Measurements from ENCODE around the gene STIP1.

Gene STIP1

DNA sequence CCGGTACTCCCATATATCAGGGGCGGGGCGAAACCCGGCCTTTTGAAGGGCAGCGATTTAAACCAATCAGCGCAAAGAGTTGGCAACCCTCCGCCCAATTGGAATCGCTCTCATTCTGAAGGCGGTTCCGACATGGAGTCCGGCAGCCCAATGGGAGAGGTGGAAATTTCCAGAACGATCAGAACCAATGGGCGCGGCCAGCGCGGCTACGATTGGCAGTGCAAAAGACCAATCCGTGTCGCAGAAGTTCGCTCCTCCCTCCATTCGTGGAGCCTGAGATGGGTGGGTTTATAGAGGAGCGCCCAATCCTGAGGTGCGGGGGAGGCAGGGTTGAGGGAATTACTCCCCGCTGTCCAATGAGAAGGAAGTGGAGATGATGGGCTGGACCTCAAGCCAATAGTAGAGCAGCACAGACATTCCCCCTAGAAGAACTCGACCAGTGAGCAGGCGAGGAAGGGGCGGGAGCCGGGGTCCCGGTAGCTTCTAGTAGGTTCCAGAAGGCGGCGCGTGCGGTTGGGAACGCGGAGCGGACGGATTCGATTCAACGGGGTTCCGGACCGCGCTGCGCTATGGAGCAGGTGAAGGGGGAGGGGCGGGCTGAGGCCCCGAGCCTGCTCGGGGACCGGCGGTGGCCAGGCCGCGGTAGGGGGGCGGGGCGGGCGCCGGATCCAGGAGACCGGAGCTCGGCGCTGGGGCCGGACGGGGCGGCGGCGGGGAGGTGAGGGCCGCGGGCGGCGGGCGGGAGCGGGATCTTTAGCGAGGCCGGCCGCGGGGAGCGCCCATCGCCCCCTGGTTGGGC lies at the start of gene STIP1:
STIP1 (plus strand) TSS at position 479 of the 799 bp plus-strand sequence; CDS start at position 570, 91 bp downstream.
- peak; percentile 99 for DNase-seq (ENCODE audit: low spot score)

DNA sequence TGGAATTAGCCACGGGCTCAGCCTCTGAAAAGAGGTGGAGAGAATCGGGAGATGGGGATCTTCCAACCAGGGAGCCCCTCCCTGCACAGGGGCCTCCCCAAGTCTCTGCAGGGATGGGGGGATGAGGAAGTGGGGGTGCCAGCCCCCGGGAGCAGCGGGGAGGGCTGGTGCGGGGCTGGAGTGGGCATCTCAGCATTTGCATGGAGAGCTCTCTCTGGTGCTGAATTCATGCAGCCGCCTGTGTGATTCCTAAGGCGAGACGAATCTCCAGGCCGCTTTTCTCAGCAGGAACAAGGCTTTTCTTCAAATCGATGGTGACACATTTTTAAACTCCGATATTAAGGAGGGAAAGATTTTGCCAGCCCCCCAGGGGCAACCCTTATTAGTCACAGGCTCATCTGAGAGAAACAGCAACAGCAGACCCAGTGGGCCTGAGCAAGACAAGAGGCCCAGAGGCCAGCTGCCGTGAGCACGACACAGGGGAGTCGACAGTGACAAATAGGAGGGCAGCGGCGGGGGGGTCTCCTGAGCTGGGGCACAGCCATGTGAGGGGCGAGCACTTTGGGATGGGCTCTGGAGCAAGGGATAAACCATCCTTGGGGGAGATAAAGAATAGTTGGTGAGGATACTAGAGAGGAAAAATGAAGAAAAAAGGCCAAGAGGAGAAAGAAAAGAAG lies 49.1 kb upstream of the STIP1 start:
- no peak for DNase-seq (ENCODE audit: low spot score)

DNA sequence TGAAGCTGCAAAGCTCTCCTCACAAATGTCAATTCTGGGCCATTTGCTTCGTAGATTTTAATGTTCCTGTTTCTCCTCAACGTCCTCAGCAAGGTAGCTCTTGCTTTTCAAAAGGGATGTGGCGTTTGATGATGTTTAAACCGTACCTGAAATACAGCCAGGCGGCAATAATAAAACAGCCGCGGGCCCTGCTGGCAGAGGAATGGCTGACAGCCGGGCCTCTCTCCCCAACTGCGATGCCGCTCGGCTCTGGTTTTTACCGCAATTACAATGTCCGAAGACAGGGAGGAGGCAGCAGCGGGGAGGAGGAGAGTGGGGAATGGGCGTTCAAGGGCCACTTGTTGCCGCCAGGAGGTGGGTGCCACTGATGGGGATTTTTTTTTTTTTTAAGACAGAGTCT lies 47.6 kb upstream of the STIP1 start:
- no peak for DNase-seq (ENCODE audit: low spot score)

DNA sequence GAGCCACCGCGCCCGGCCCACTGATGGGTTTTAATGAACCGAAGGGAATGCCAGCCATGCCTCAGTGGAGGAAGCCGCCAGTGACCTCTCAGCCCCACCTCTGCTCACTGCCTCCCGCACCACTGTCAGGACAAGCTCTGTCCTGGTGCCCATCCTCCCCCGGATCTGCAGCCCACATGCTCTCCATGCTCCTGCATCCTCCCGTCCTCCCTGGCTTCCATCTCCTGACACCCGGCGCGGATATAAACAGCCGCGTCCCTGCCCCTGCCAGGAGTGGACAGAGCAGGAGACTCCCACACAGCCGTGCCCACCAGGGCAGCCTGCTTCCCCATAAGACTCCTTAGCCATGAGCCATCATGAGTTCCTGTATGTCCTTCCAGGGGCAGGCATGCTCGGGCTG lies 46.9 kb upstream of the STIP1 start:
- no peak for DNase-seq (ENCODE audit: low spot score)

DNA sequence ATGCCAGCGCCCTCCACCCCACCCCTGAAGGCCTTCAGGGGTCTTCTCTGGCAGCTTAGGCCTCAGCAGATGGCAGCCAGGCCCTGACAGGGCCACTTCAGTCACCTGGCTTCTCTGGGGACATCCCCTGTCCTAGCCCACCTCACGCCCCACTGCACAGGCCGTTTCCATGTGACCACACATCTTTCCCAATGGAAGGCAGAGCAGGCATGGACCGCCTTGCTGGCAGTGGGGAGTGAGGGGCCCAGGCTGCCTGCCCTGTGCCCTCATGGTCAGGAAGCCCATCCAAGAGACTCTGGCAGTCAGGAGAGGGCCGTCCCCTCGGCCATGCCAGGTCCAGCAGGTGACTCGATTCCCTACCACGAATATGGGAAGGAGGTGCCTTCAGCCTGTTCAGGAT lies 45.9 kb upstream of the STIP1 start:
- no peak for DNase-seq (ENCODE audit: low spot score)

DNA sequence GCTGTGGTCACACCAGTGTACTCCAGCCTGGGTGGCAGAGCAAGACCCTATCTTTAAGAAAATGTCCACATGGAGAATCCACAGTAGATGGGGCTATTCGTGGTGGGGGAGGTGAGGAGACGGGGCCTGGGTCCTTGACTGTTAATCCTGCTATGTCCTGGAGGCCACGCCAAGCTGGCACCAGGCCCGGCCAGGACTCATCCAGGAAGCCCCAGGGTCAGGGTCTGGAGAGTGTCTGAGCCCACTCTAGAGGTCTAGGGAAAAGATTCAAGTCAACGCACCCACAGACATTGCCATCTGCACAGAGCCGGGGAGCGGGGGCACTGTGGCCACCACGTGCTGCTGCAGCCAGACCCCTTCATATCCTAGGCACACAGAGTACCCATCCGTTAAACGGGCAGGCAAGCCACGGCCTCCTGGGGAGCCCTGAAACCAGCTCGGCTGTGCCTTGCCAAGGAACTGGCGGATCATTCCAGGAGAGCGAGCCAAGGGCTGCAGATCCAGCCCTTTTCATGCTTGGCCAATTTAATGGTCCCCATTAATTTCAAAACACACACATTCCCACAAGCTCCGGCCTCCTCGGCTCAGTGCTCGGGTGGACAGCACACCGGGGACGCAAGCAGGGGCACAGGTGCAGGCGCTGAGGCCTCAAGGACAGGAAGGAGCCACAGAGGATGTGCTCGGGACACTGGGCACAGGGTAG lies 44.7 kb upstream of the STIP1 start:
- no peak for DNase-seq (ENCODE audit: low spot score)

DNA sequence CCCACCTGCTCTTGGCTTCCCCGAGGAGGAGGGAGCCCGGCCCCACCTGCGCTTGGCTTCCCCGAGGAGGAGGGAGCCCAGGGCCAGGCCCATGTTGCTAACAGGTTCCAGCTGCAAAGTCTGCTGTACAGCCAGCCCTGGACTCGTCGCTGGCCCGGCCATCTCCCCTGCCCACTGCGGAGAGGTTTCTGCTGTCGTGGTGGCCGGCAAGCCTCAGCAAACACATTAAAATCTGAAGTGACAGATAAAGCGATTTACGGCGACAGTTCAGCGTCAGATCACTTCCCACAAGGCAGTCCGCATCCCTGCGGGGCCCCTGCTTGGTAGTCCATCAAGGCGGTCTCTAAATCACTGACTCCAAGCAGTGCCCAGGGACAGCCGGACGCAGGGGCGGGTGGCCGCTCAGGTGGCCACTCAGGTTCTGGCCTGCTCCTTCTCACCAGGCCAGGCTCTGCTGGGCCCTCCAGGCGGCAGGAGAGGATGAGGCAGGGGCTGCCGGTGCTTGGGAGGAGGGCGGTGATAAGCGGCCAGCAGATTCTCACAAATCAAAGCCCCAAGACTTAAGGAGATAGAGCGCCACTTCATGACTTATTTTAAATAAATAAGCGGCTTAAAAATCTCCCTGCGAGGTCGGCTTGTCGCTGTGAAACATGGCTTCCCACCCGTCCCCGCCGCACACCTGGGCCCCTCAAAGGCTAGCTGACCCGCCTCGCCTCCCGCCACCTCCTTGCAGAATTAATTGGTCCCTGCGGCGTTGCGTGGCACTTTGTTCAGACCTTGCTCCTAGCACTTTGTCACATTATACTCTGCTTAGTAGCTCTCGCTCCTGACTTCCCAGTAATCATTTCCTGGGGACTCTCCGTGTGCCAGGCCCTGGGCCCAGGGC lies 41.1 kb upstream of the STIP1 start:
- no peak for DNase-seq (ENCODE audit: low spot score)

DNA sequence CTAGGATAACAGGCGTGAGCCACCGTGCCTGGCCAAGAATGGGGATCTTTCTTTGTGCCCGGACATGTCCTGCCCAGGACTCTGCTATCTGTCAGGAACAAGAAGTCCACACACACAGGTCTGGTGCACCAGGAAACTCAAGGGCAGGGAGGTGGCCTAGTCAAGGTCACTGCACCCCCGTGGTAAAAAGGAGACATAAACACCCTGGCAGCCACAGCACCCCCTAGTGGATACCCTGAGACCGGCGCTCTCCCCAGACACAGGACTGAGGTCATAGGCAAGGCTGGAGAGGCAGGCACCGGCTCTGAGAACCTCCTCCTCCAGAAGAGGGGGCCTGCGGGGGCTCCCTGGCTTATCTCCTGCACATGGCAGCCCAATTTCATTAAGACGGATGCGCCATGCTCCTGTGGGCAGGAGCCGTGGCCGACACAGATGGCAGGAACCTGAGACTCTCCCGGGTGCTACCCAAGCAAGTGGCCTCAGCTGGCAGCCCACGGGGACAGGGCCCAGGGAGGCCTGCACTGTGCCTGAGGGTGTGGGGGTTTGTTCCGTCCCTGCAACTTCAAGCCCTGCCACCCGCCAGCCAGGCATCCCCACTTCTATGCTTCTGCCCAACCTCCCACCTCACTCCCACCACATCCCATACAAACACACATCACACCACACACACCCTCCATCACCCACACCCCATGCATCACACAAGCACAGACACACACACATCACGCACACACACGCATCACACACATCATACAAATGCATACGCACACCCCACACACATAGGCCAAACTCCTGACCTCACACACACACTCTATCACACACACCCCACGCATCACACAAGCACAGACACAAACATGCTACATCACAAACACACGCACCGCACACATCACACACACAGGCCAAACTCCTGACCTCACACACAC lies 39.7 kb upstream of the STIP1 start:
- DNase-seq (ENCODE audit: low spot score) = no peak

DNA sequence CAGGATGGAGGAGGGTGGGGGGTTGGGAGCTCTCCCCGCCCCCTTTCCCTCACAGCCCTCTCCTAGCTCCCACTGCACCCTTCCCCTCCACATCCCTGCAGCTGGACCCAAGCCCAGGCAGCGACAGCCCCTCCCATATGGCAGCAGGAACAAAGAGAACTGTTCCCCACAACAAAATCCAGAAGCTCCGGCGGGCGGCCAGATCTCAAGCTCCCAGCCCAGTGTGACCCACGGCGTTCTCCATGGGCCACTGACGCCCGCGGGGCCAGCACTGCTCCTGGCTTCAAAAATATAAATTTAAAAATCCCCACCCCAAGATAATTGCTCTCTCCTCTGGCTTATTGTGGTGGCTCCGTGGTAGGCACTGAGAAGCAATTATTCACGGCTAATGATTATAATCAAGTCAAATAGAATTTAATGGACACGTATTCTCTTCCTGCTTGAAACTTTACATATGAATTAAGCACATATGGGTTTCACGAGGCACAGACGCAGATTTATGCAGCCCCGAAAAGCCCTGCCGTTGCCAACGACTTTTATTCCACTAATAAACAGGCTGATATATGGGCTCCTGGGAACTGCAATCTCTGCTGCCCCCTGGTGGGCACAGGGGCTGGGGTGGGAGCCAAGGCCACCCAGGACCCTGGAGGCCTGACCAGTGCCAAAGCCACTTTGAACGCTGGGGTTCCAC lies 37.6 kb upstream of the STIP1 start:
- DNase-seq (ENCODE audit: low spot score) = peak; percentile 88

DNA sequence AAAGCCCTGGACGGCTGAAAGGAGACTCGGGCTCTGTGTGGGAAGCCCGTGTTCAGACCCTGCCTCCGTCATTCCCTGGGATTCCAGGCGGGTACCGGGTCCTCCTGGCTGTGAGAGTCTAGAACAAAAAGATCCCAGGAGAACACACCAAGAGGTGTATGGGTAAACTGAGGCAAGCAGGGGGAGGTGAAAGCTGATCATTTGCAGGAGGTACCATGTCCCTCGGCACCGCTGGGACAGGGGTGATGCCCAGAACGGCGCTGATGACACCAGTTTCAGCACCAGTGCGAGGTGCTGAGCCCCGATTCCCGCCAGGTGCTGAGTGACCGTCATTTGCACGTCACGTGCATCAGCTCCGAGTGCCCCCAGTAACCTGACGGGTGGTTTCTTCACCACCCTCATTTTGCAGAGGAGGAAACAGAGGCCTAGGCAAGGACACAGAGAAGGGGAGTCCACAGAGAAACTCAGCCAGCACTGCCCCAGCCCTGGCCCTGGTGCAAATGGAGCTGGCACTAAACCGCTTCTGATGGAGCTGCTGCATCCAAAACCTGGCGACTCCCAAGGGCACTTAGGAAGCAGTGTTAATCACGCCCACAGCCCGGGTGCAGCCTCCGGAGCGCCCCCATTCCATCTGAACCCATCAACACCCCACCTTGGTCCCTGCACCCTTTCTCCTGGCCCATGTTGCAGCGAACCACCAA lies 36.9 kb upstream of the STIP1 start:
- DNase-seq (ENCODE audit: low spot score) = no peak

DNA sequence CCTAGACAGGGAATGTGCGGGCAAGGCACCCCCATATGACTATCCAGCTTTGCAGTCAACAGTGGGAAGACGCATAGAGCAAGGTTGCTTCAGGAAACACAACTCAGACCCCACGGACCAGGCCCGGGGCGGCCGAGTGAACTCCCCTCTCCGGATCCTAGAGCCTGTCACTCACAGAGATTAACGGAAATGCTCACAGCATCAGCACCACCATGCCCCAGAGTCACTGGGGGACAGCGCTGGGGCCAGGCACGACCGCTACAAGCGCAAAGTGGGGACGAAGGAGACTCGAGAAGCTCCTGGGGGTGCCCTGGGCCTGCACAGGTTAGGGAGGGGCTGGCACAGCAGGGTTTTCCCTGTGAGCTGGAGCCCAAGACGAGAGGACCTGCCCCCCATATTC lies 35.9 kb upstream of the STIP1 start:
- no peak for DNase-seq (ENCODE audit: low spot score)

DNA sequence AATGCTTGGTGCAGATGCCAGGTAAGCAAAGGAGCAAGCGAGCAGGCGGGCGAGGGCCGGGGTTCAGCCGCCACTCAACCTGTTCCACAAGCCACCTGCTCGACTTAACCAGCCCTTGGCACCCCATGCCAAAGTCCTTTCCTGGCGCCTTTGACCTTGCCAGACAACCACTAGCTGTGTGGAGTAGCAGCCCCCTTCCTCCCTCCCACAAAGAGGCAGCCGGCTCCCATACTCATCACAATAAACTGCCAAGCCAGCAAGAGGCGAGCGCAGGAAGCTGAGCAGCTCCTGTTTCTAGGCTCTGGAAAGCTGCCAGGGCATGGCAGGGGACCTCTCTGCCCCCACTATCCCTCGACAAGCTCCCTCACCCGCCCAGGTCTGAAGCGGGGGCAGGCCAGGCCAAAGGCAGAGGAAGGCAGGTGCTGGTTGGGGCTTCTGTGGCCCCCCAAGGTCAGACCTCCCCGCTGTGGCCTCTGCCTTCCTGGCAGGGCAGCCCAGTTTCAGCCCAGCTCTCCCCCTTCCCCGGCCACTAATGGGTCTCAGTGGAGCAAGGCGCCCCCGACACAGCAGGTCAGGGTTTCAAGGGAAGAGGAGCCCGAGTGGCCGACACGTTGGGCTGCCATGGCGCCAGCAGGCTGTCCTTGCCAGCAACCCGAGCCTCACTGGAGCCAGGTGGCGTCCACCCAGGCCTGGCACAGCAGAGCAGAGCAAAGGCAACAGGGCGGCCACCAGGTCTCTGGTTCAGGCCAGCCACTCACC lies 35.3 kb upstream of the STIP1 start:
- DNase-seq (ENCODE audit: low spot score) = no peak

DNA sequence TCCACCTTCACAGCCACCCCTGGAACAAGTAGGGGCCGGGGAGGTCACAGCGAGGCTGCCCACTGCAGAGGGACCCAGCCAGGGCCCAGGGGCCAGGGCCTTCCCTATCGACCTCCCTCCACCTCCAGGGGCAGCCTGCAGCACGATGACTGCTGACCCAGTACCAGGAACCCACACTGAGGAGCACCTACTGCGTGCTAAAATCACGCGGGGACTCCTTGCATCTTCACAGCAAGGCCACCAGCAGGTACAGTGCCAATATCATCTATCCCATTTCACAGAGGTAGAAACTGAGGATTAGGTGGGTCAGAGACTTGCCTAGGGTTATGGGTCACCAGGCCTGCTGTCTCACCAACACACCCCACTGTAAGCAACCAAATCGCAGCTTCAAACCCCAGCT lies 34.6 kb upstream of the STIP1 start:
- DNase-seq (ENCODE audit: low spot score) = no peak

DNA sequence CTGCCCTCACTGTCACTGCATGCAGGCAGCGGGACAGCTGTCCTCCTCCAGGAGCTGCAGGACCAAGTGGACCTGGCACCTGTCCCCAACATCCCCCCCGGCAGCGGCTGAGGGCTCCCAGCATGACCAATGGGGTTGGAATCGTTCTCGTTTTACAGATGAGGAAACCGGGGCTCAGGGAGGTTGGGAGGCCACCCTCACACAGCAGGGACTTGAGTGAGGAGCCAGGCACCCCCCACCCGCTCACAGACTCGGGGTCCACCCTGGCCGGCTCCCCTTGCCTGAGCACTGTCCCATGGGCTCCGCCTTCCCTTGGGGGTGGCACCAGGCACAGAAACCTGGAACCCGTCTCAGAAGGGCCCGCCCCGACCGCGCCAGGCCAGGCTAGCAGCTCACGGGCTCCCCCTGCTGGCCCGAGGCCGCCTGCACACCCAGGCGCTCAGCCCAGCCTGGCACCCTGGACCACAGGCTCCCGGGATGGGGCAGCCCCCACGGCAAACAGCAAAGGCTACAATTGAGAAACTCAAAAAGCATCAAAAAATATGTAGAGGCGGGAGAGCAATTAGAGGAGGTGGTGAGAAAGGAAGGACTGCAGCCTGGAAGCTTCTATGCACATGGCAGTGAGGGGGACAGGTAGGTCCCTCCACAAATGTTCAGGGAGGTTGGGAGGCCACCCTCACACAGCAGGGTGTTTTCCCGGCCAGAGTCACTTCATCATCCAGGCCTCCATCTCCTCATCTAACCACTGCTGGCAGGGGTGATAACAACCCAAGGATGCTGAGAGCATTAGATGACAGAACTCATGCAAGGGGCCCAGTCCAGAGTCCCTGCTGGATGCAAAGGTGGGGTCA lies 32.9 kb upstream of the STIP1 start:
- DNase-seq (ENCODE audit: low spot score) = peak; percentile 82

DNA sequence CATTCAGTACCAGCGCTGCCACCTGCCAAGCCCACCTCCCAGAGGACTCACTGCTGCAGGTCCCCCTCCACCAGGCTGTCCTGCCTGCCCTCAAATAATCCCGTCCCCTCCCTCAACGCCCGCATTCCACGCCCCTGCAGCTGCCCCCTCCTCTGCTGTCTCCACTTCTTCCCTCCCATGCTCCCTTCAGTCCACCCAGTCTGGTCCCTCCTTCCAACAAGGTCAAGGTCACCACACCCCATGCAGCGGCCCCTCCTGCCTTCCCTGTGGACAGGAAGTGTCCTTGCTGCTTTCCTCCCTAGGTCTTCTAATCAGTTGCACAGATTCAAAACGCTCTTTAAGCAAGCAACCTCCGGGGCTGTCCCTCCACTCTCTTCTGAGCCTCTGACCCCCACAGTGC lies 32.2 kb upstream of the STIP1 start:
- DNase-seq (ENCODE audit: low spot score) = no peak

DNA sequence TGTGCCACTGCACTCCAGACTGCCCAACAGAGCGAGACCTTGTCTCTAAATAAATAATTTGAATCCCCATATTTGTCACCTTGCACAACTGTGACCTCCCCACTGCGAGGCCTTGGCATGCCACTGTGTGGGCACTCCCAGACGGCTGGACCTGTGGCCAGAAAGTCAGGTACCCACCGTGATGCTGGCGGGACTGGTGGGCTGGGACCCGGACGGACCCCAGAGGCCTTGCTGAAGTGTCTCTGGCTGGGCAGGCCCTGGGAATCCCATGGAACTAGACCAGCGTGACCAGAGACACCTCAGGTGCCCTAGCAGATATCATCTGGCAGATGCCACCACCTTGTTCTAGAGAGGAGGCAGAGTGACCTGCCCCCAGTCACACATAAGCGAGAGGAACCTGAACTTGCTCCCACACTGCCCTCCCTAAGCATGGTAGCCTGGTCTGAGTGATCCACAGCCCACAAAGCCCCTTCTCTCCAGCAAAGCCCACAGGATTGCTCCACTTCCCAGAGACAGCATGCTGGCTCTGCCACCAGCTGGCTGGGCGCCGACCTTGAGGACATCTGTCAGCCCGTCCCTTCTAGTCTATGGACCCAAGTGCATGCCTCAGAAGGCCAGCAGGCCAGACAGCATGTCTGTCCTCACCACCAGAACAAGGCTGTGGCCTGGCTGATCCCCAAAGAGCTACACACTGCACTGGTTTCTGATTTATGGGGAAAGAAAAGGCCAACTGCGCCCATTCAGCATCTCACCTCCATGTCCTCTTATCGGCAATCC lies 29.5 kb upstream of the STIP1 start:
- DNase-seq (ENCODE audit: low spot score) = no peak
